NCI-H2081 (cell line): Measurements from ENCODE around the gene RIIAD1.
"Not testable (repeated sequence)": the region's sequence is repeated elsewhere in the genome, so short reads cannot be mapped to it uniquely, and the experiment has no call there.

Source experiments
- DNase-seq, 2 experiments: peaks; one replicate each; lab custom pipeline; 2025; lab: John Stamatoyannopoulos, UW

The RIIAD1 gene

GRCh38 chr1:151737026-151737425, 15.7 kb downstream of the RIIAD1 start:
- DNase-seq, result no peak

DNA sequence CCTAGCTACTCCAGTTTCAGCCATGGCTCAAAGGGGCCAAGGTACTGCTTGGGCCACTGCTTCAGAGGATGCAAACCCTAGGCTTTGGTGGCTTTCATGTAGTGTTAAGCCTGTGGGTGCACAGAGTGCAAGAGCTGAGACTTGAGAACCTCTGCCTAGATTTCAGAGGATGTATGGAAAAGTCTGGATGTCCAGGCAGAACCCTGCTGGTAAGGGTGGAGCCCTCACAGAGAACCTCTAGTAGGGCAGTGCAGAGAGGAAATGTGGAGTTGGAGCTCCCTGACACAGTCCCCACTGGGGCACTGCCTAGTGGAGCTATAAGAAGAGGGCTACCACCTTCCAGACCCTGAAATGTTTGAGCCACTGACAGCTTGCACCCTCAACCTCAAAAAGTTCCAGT, 16.2 kb downstream of the RIIAD1 start:
- no peak for DNase-seq

DNA sequence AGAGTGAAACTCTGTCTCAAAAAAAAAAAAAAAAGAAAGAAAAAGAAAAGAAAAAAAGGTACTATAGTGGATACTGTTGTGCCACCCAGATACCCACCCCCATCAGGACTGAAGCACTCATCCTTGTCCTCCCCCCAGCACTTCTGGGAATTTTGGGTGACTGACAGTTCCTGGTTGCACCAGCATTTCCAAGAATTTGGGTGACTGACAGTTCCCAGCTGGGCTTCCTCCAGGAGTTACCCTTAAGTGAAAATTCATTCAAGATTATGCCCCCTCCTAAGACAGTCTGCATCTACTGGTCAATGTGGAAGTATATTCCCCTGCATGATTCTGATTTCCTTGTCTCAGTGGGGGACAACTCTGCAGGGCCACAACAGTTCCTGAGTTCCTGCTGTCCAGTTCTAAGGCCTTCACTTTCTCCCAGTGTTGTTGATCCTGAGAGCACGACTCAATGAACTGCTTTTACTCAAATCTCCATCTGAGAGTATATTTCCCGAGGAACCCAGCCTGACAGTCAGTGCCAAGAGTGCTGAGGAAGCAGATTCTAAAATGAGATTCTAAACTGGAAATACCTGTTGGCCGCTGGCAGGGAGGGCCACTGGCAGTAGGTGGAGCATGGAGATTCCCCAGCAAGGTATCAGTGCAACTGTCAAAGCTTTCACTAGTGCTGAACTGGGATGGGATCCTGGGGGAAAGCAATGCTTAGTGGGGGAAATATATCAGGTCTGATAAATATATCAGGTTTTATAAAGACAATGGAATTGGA, 18.5 kb downstream of the RIIAD1 start:
- DNase-seq, result no peak

DNA sequence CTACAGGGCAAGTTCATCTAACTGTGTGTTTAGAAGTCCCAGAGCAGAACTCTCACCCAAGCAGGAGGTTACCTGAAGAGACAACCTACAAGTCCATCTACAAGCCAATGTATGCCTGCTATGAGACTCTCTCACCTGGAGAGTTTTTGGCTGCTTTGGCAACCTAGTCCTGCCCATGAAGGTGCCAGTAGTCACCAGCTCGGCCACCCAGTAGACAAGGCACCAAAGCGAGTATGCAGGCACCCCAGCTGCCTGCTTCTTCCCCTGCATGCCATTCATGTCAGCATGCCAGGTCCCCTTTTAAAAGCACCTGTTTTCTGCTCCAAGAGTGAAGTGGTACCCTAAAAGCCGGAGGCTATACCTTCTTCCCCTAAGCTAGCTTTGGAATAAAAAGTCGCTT, 20.2 kb downstream of the RIIAD1 start:
- DNase-seq, result no peak

GRCh38 chr1:151756291-151756690, 35.0 kb downstream of the RIIAD1 start:
- DNase-seq, result no peak

DNA sequence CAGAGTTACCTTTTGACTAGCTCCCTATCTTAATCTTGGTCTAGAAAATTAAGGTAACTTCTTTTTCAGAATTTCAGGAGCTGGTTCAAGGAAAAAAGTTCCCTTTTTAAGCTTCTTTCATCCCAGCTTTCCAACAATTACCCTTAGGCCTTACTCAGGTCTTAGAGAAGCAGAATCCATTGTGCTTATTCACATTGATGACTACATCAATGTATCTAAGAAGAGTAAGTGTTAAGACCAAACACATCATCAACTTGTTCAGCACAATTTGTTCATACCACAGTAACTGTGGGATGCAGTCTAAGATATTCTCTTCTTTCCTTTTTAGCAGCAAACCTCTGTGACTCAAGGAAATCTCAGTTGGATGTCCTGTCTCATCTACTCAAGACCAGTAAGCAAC, 37.9 kb downstream of the RIIAD1 start:
- no peak for DNase-seq

DNA sequence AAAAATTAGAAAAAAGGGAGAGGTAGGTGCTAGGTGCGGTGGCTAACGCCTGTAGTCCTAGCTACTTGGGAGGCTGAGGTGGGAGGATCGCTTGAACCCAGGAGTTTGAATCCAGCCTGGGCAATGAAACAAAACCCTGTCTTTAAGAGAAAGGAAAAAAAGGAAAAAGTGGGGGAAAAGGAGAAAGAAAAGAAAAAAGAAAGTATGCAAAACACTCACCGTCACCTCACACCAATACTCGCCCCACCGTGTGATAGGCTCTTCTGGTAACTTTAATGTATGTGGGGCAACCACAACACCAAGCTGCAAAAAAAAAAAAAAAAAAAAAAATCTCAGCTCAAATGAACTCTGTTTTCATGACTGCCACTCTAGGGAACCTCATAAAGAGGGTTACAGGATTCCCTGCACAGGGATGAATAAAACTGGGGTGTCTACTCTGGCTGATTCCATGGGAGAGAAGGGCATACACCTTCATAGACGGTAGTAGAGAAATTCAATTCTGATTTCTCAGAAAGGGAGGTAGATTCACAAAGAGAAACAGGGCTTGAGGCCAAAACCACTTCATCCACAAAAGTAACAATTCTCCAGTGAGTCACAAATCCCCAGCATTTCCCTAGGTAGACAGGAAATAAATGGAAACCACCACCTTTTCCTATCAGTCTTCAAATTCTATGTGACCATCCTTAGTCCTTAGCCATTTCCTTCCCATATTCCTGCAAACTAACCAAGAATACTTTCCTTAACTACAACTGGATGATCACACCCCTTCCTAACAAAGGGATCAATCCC, 39.5 kb downstream of the RIIAD1 start:
- DNase-seq, result no peak

GRCh38 chr1:151762941-151763921, 41.9 kb downstream of the RIIAD1 start, which contains the start of gene MRPL9:
Gene MRPL9 (minus strand): TSS chr1:151763496. CDS start chr1:151763479, 17 bp downstream.
- peak; percentile 86 to 87 for DNase-seq

DNA sequence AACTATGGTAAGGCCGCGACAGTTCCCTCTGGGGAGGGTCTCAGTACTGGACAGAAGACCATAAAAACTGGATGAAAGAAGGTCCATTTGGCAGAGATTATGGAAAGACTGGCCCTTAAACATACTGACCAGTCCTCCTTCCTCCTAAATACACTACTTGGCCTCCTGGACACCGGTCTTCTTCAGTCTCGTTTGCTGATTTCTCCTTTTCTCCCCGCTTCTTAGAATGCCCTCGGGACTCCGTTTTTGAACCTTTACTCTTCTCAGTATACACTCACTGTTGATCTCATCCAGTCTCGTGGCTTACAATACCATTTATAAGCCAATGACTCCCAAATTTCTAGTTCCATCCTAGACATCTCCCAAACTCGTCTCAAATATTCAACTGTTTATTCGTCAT, 42.7 kb downstream of the RIIAD1 start:
- no peak for DNase-seq

DNA sequence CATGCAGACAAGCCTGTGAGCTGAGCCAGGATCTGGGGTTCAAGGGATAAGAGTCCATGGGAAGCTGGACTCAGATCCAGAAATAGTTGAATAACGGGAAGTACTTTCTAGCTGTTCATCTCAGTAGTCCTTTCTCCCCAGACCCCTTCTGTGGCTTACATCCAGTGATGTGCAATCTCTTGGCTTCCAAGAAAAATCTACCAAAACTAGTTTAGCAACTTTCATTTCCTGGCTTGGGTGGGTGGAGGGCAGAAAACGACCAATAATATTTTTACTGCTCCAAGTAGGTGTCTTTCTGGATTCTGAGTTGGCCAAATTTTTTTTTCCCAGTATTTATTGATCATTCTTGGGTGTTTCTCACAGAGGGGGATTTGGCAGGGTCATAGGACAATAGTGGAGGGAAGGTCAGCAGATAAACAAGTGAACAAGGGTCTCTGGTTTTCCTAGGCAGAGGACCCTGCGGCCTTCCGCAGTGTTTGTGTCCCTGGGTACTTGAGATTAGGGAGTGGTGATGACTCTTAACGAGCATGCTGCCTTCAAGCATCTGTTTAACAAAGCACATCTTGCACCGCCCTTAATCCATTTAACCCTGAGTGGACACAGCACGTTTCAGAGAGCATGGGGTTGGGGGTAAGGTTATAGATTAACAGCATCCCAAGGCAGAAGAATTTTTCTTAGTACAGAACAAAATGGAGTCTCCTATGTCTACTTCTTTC, 47.2 kb downstream of the RIIAD1 start:
- DNase-seq, result not testable (repeated sequence)

- not testable (repeated sequence) for DNase-seq
These were observed 47.9 kb downstream of the RIIAD1 start for GRCh38 chr1:151769270-151769669.

- no peak for DNase-seq
These were observed 52.4 kb downstream of the RIIAD1 start for GRCh38 chr1:151773702-151774101.

- no peak for DNase-seq
These were observed 53.1 kb downstream of the RIIAD1 start for GRCh38 chr1:151774256-151774922.

GRCh38 chr1:151775894-151776664, 54.8 kb downstream of the RIIAD1 start:
- DNase-seq, result no peak

DNA sequence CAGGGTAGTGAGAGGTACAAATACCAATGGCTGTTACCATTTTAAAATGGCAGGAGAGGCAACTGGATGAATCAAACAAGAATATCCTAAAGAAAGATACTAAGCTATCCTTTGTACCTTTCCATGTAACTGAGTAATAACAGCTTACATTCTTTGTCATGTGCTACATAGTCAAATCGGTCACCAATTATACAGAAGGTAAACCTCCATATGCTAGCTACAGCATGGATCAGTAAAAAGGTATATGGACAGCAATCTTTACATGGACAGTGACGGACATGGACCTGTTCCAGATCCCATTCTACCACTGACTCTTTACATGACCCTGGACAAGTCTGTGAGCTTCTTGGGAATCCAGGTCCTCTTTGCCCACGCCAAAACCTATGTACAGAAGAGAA, 55.3 kb downstream of the RIIAD1 start:
- no peak for DNase-seq

GRCh38 chr1:151777317-151777716, 56.0 kb downstream of the RIIAD1 start:
- no peak for DNase-seq
